Spleen (tissue), 11 donors: Measurements from ENCODE around the gene FXYD3. TPM values are rescaled to one million over a fixed set of nuclear protein-coding genes. Genes with fewer than 3 reads are reported as not detected.
A peak's percentile ranks its signal among the peaks of the same experiment; 100 is the strongest.
"Not testable (repeated sequence)": the region's sequence is repeated elsewhere in the genome, so short reads cannot be mapped to it uniquely, and the experiment has no call there.

ENCODE experiments used
- DNase-seq: peaks from one replicate; pipeline ENCODE4 v3.0.0-alpha.2; 2020
- H3K27ac ChIP-seq, 8 donors: fragments of 200-600 bp; sonication (generic) in 7 of 8; 1 replicate in 4 of 8; 2 replicates in 4 of 8; pipeline versions ENCODE4 v1.5.0 to v1.8.0; 2016 to 2021; ENCODE audit warnings: inconsistent platforms in 4 of 8, mild to moderate bottlenecking in 4 of 8, moderate library complexity in 1 of 8
- H3K27me3 ChIP-seq, 7 donors: fragments of 200-600 bp; sonication (generic) in 6 of 7; replicated peaks in 1 of 7; 1 replicate in 4 of 7; 2 replicates in 3 of 7; pipeline versions ENCODE4 v1.5.0 to v1.8.0; 2016 to 2021; ENCODE audit warnings: inconsistent platforms in 3 of 7, mild to moderate bottlenecking in 1 of 7
- H3K36me3 ChIP-seq, 6 donors: fragments of 200-600 bp; sonication (generic) in 5 of 6; 1 replicate in 4 of 6; 2 replicates in 2 of 6; pipeline versions ENCODE4 v1.5.0 to v1.8.0; 2016 to 2021; ENCODE audit warnings: inconsistent platforms in 2 of 6
- H3K4me1 ChIP-seq, 6 donors: fragments of 200-600 bp; sonication (generic) in 5 of 6; 1 replicate in 3 of 6; 2 replicates in 3 of 6; pipeline versions ENCODE4 v1.5.0 to v1.8.0; 2016 to 2021; ENCODE audit warnings: inconsistent platforms in 3 of 6
- H3K4me3 ChIP-seq, 8 donors: fragments of 200-600 bp; sonication (generic) in 7 of 8; 1 replicate in 4 of 8; 2 replicates in 4 of 8; pipeline versions ENCODE4 v1.5.0 to v1.8.0; 2016 to 2021; ENCODE audit warnings: inconsistent platforms in 4 of 8, mild to moderate bottlenecking in 4 of 8, moderate library complexity in 2 of 8
- H3K9me3 ChIP-seq, 8 donors: fragments of 200-600 bp; sonication (generic) in 7 of 8; 1 replicate in 4 of 8; 2 replicates in 4 of 8; pipeline versions ENCODE4 v1.5.0 to v1.8.0; 2016 to 2021; ENCODE audit warnings: inconsistent platforms in 4 of 8
- POLR2A ChIP-seq, 3 donors: fragments of 450-650 bp; IDR thresholded peaks; one replicate each; pipeline ENCODE4 v1.5.1; 2017; ENCODE audit warnings: antibody characterized with exemption in 3 of 3, mild to moderate bottlenecking in 1 of 3
- POLR2AphosphoS5 ChIP-seq, 3 donors: sonication (generic); formaldehyde crosslinking; IDR thresholded peaks; one replicate each; pipeline ENCODE4 v1.5.1; 2017; ENCODE audit warnings: antibody characterized with exemption in 3 of 3
- WGBS, 5 donors: extraction: QIAGEN DNeasy Blood & Tissue Kit in 3 of 5; methylation state at CpG; one replicate each; pipeline versions ENCODE4 v1.1.5 to v1.1.7; 2013 to 2018; 5-methylcytosine and 5-hydroxymethylcytosine counted together
- intact Hi-C: fragments of 100-400 bp; cut with DNase I; formaldehyde crosslinking; loops from one replicate; pipeline ENCODE4 v1.15.0; 2023; ENCODE audit warnings: low total_unique reads
- polyA plus RNA-seq, 3 donors: library from polyadenylated mRNA; stranded (reverse); fragments of 200-250 nt; gene quantifications; one replicate each; pipeline ENCODE4 v1.2.1, GENCODE V29; 2013
- total RNA-seq, 7 donors: library from RNA; depleted of rRNA in 3 of 7; stranded (reverse); fragments of >200 nt in 3 of 7; fragmentation: NEBNext Ultra II Directional in 4 of 7; extraction: Animal tissue kit (Norgen Biotek cat#: 25700) in 4 of 7; gene quantifications; one replicate each; pipeline versions ENCODE4 v1.1.0 to v1.2.1, GENCODE V29; 2016 to 2021
- TF ChIP-seq, protein P1 (sequence below), 11 experiments: fragments of 200-600 bp in 7 of 11; fragments of 450-650 bp in 4 of 11; sonication (generic) in 4 of 11; IDR thresholded peaks in 8 of 11; conservative IDR thresholded peaks in 3 of 11; 1 replicate in 7 of 11; 2 replicates in 4 of 11; pipeline versions ENCODE4 v1.4.0 to v1.8.0; 2016 to 2021; ENCODE audit warnings: antibody characterized with exemption in 11 of 11, inconsistent platforms in 4 of 11, mild to moderate bottlenecking in 1 of 11
- donor health status: healthy with polysubstance abuse.
- donor health status: DM: no; HTN: no; CAD: no; lungs with moderate emphysema.
- donor health status: DM: no; HTN: no; CAD: no.
- donor health status: Bipolar disorder and iron deficiency.
- donor health status: healthy.
- donor health status: DM: no; HTN: no; CAD: no.
- donor health status: DM: yes; HTN: yes; CAD: no.

The FXYD3 gene
- total and polyA plus RNA-seq, 10 donors, result 0.33 to 1.5 (median 0.70) TPM; not detected in 7

DNA sequence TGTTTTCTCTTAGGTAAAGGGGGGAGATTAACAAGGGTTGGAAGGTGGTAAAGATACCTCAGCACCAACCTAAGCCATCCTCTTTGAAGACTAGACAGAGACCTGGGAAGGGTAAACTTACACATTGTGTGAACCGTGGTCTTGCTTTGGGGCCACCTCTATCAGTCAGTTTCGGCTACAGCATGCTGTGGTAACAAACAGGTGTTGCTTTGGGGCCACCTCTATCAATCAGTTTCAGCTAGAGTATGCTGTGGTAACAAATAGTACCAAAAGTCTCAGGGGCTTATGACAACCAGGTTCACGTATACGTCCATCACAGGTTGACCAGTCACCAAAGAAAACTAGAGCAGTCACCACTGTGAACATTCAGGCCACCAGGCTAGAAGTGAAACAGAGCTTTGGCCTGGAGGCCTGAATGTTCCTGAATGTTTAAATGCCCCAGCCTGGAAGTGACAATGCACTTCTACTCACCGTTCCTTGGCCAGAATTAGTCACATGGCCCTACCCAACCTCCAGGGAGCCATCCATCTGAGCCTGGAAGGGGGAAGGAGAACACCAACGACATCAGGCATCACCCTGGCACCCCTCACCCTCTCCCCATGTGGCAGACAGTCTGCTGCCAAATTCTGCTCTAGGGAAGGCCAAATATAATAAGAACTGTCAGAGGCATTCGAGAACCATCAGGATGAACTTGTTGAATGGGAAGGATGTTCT lies 31.3 kb downstream of the FXYD3 start:
- Histone ChIP-seq H3K27me3 (peaks cover 0 to 34% (median 18%) of the 10 kb centered on the region in 7 donors), H3K9me3 (no peaks in the 10 kb centered on the region), H3K4me3 (no peak overlapping the region), H3K4me1 (peaks cover 8 to 35% (median 26%) of the 10 kb centered on the region in 6 donors), H3K27ac (no peak overlapping the region), H3K36me3 (no peaks in the 10 kb centered on the region)
- WGBS, 5 donors, result 66 to 78% (median 71%) methylated on average over 7 of the region's 7 CpGs
- intact Hi-C loops, result no loop called here
- no peak for DNase-seq
- TF ChIP-seq, protein P1, sequence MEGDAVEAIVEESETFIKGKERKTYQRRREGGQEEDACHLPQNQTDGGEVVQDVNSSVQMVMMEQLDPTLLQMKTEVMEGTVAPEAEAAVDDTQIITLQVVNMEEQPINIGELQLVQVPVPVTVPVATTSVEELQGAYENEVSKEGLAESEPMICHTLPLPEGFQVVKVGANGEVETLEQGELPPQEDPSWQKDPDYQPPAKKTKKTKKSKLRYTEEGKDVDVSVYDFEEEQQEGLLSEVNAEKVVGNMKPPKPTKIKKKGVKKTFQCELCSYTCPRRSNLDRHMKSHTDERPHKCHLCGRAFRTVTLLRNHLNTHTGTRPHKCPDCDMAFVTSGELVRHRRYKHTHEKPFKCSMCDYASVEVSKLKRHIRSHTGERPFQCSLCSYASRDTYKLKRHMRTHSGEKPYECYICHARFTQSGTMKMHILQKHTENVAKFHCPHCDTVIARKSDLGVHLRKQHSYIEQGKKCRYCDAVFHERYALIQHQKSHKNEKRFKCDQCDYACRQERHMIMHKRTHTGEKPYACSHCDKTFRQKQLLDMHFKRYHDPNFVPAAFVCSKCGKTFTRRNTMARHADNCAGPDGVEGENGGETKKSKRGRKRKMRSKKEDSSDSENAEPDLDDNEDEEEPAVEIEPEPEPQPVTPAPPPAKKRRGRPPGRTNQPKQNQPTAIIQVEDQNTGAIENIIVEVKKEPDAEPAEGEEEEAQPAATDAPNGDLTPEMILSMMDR (IDR thresholded peaks at IDR 0.05 in 8 of 11, conservative IDR thresholded peaks at IDR 0.05 in 3 of 11), result no peak
- TF ChIP-seq POLR2A (IDR thresholded peaks at IDR 0.05) (no peak), POLR2AphosphoS5 (IDR thresholded peaks at IDR 0.05) (no peak)

DNA sequence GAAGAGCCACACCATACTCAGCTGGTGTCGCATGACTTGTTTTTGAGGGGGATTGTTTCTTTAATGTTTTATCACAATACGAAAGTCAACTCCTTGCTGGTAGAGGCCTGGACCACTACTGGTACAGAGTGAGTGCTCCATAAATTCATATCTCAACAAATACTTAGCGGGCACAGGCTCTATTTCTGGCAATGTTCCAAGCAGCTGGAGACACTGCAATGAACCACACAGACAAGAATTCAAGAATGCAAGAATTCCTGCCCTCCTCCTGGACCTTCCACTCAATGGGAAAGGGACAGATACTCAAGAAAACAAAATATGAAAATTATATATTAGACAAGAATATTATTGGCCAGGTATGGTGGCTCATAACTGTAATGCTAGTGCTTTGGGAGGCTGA lies 33.8 kb downstream of the FXYD3 start:
- Histone ChIP-seq H3K4me3 (no peak overlapping the region), H3K27ac (no peak overlapping the region), H3K9me3 (no peaks in the 10 kb centered on the region), H3K4me1 (peaks cover 0 to 34% (median 21%) of the 10 kb centered on the region in 6 donors), H3K36me3 (no peaks in the 10 kb centered on the region), H3K27me3 (peaks cover 0 to 14% (median 0%) of the 10 kb centered on the region in 7 donors)
- TF ChIP-seq, protein P1 (IDR thresholded peaks at IDR 0.05 in 8 of 11, conservative IDR thresholded peaks at IDR 0.05 in 3 of 11), result no peak
- no peak for TF ChIP-seq POLR2AphosphoS5 (IDR thresholded peaks at IDR 0.05)
- no peak for TF ChIP-seq POLR2A (IDR thresholded peaks at IDR 0.05)
- WGBS, 5 donors, result 89 to 98% (median 91%) methylated on average over 3 of the region's 3 CpGs
- no peak for DNase-seq
- intact Hi-C loops, result no loop called here

DNA sequence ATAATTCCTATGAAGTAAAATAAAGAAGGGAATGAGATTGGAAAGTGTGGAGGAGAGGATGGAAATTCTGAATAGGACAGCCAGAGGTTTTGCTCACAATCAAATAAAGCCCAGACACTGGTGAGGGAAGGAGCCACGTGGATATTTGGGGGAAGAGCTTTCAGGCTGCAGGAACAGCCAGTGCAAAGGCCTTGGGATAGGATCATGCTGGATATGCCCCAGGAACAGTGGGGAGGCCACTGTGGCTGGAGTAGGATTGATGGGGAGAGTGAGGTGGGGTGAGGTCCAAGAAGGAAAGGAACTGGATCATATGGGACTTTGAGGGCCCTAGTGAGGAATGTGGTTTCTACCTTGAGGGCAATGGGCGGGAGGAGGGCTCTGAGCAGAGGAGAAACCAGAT lies 34.8 kb downstream of the FXYD3 start:
- intact Hi-C loops, result loop anchor here (5.0 to 10.0 kb wide), 2 partner anchors 54 to 117 kb away; partner anchors contain the start of gene USF2
- no peaks in the 10 kb centered on the region for H3K36me3 ChIP-seq
- WGBS, 5 donors, result 80 to 85% (median 81%) methylated on average over 2 of the region's 2 CpGs
- peaks cover 0 to 6% (median 0%) of the 10 kb centered on the region in 7 donors for H3K27me3 ChIP-seq
- DNase-seq, result no peak
- TF ChIP-seq POLR2AphosphoS5 (IDR thresholded peaks at IDR 0.05), result no peak
- TF ChIP-seq, protein P1 (IDR thresholded peaks at IDR 0.05 in 8 of 11, conservative IDR thresholded peaks at IDR 0.05 in 3 of 11), result no peak
- no peak for TF ChIP-seq POLR2A (IDR thresholded peaks at IDR 0.05)
- H3K9me3 ChIP-seq, result no peaks in the 10 kb centered on the region
- H3K4me3 ChIP-seq, result no peak overlapping the region
- no peak overlapping the region for H3K27ac ChIP-seq
- peaks cover under 1 to 32% (median 21%) of the 10 kb centered on the region in 6 donors for H3K4me1 ChIP-seq

DNA sequence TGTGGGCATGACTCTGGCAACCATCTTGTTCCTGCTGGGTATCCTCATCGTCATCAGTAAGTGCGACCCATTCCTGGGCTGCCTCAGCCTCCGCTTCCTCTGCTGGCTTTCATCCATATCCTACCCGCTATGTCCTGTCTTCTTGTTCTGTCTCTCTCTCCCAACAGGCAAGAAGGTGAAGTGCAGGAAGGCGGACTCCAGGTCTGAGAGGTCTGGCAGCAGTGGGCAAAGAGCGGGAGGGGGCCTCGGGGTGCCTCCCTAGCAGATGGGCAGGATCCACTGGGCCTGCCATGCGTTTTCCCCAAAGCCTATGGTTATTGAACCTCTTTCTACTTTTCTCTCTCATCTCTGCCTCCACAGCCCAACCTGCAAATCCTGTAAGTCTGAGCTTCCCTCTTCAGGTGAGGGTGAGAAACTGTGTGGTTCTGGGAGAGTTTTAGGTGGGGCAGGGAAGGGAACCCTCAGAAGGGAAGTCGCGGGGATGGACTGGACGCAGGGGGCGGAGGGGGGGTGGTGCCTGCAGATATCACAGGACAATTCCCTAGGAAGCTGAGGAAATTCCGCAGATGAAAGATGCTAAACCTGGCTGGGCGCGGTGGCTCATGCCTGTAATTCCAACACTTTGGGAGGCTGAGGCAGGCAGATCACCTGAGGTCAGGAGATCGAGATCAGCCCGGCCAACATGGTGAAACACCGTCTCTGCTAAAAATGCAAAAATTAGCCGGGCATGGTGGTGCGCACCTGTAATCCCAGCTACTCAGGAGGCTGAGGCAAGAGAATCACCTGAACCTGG lies 35.8 kb downstream of the FXYD3 start:
- H3K4me1 ChIP-seq, result peaks cover 5 to 42% (median 31%) of the 10 kb centered on the region in 6 donors
- no peak overlapping the region for H3K4me3 ChIP-seq
- intact Hi-C loops, result loop anchor here (5.0 to 10.0 kb wide), 2 partner anchors 53 to 116 kb away; partner anchors contain the start of gene USF2
- no peak for DNase-seq
- no peaks in the 10 kb centered on the region for H3K9me3 ChIP-seq
- no peak overlapping the region for H3K27ac ChIP-seq
- TF ChIP-seq, protein P1 (IDR thresholded peaks at IDR 0.05 in 8 of 11, conservative IDR thresholded peaks at IDR 0.05 in 3 of 11), result no peak
- TF ChIP-seq POLR2A (IDR thresholded peaks at IDR 0.05), result no peak
- no peak for TF ChIP-seq POLR2AphosphoS5 (IDR thresholded peaks at IDR 0.05)
- peaks cover 0 to 2% (median 0%) of the 10 kb centered on the region in 6 donors for H3K36me3 ChIP-seq
- 85 to 93% (median 88%) methylated on average over 20 of the region's 20 CpGs for WGBS, 5 donors
- H3K27me3 ChIP-seq, result peaks cover 0 to 6% (median 0%) of the 10 kb centered on the region in 7 donors

DNA sequence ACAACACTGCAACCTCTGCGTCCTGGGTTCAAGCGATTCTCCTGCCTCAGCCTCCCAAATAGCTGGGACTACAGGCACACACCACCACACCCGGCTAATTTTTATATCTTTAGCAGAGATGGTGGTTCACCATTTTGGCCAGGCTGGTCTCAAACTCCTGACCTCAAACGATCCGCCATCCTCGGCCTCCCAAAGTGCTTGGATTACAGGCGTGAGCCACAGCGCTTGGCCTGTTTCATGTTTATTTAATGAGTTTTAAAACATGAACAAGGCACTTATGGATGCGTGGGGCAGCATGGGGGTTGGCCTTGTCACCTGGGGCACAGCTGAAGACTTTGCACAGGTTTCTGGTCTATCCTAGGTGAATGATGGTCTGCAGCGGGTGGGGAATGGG lies 37.5 kb downstream of the FXYD3 start:
- WGBS, 5 donors, result 79 to 84% (median 80%) methylated on average over 10 of the region's 10 CpGs
- DNase-seq, H3K27me3 ChIP-seq, H3K9me3 ChIP-seq: not testable (repeated sequence)
- H3K4me3 ChIP-seq, result peak overlapping the region in 2 of 8 donors; percentile 70 to 92
- H3K27ac ChIP-seq, result peak overlapping the region in 4 of 8 donors; percentile 36 to 98 (median 93)
- peaks cover 4 to 19% (median 13%) of the 10 kb centered on the region in 6 donors for H3K36me3 ChIP-seq
- intact Hi-C loops, result loop anchor here (5.0 to 10.0 kb wide), 2 partner anchors 52 to 114 kb away; partner anchors contain the start of gene USF2
- peaks cover 5 to 58% (median 36%) of the 10 kb centered on the region in 6 donors for H3K4me1 ChIP-seq
